T47D (cell line): ENCODE results near the gene SH3GL2.

Experiments
- DNase-seq, 2 experiments: peaks; one replicate each; pipeline versions ENCODE4 v3.0.0 to v3.0.0-alpha.2; 2011 to 2012; ENCODE audit warnings: low read depth in 1 of 2, low spot score in 1 of 2
- JUND ChIP-seq: IDR thresholded peaks from 2 replicates; pipeline ENCODE4 v1.6.1; 2012; ENCODE audit warnings: low read depth
- in situ Hi-C: cut with HindIII; loops from 2 replicates; pipeline ENCODE4 v1.10.0; 2016; ENCODE audit warnings: low sequenced_read_pairs, low pct_unique_long_range_greater_than_20kb

Gene SH3GL2

DNA sequence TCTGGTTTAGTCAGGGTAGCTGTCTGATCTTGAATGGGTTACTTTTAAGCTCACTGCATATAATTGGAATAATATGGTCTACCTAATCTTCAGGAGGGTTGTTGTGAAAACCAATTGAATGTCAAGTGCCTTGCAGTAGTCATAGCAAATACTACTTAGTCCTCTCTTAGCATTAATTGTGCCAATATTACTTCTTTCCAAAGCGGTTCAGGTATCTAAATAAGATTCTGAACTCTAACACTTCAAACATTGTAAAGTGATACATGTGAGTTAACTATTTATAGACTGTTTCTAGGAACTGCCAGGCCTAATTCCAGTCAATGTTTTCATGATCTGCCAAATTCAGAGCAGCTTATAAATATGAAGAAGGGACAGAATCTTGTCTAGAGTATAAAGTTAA, 140.2 kb downstream of the SH3GL2 start:
- in situ Hi-C loops: no loop called here
- no peak for TF ChIP-seq JUND

GRCh38 chr9:17721954-17722353, 143.1 kb downstream of the SH3GL2 start:
- in situ Hi-C loops: no loop called here
- DNase-seq: no peak
- no peak for TF ChIP-seq JUND

More for the DNA sequence above, 140.2 kb downstream of the SH3GL2 start:
- no peak for DNase-seq

GRCh38 chr9:17723656-17724055, 144.8 kb downstream of the SH3GL2 start:
- DNase-seq: no peak
- TF ChIP-seq JUND: no peak
- in situ Hi-C loops: no loop called here

DNA sequence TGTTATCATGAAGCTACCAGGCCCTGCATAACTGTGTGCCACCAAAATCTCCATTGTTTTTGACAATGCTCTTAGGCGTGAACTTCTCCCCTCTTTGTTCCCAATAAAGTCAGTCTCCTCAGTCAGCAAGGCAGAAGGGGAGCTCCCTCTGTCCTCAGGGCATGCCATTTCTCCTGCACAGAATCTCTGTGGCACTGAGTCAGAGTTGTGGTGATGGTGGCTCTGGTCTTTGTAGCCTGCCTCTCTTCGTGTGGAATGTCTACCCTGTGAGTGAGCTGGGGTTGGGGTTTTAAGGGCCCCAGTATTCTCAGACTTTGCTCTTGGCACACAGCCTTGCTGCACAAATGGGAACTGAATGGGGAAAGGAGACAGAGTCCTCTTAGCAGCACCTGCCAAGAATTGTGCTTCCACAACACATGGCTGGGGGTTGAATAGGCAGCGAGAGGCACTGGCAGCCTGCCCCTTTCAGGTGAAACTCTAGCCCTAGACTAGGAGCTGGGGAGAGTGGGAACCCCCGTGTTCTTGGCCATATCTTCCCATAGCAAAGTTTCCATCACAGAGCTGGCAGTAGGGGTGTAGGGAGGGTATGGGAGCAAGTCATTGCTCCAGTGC, 146.6 kb downstream of the SH3GL2 start:
- TF ChIP-seq JUND: no peak
- no peak for DNase-seq

DNA sequence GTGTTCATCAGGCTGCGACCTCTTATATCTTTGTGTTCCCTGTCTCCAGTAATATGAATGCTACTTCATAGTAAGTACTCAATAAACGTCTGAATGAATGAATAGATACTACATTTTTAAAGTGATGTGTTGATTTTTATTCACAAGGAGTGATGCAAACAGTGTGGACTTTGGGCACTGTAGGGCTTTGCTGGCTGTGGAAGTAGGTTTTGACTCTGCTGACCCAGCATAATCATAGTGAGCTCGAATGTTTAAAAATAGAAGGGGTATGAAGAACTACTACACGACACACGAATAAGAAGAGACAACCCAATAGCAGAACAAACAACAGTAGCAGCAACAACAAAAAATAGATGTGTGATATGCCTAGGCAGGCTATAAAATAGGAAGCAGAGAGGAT, 147.4 kb downstream of the SH3GL2 start:
- in situ Hi-C loops: no loop called here
- no peak for DNase-seq

More for the DNA sequence above, 146.6 kb downstream of the SH3GL2 start:
- in situ Hi-C loops: no loop called here

DNA sequence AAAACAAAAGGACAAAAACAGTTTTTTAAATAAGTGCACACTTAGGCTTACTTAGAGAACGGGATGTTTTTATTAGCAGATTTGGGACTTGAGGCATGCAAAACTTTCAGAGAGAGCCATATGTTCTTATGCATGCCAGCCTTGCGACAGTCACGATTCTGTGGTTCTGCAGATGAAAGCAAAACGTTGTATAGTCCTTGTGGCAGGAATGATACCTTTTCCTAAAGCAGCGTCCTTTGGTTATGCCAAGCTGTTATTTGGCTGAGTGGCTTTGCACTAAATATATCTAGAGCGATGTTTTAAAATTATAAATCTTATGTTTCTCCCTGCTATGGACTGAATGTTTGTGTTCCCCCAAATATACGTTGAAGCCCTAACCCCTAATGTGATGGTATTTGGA, 152.0 kb downstream of the SH3GL2 start:
- TF ChIP-seq JUND: no peak
- no peak for DNase-seq
- in situ Hi-C loops: no loop called here

More for the DNA sequence above, 147.4 kb downstream of the SH3GL2 start:
- no peak for TF ChIP-seq JUND

GRCh38 chr9:17731308-17731707, 152.4 kb downstream of the SH3GL2 start:
- in situ Hi-C loops: no loop called here
- no peak for DNase-seq
- no peak for TF ChIP-seq JUND

GRCh38 chr9:17734674-17735073, 155.8 kb downstream of the SH3GL2 start:
- in situ Hi-C loops: no loop called here
- DNase-seq: no peak
- no peak for TF ChIP-seq JUND

- DNase-seq: no peak
- in situ Hi-C loops: no loop called here
- TF ChIP-seq JUND: no peak
Observed at GRCh38 chr9:17735859-17736258, 157.0 kb downstream of the SH3GL2 start.

GRCh38 chr9:17739022-17739421, 160.2 kb downstream of the SH3GL2 start:
- in situ Hi-C loops: no loop called here
- DNase-seq: no peak
- TF ChIP-seq JUND: no peak

DNA sequence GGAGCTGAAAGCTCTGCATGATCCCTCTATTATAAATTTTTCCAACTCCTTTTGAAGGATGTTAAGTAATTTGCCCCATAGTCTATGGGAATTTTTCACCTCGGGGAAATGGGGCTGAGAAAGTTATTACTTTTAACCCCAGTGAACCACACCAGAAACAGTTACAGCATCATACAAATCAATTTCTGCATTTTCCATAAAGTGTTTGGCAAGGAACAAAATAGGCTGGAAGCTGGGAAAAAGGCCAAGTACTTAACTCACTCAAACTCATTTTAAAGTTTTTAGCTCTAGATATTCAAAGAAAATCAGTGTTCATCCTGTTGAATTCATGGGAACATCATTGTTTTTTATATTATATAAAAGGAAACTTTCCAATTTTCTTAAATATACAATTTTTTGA, 160.9 kb downstream of the SH3GL2 start:
- in situ Hi-C loops: no loop called here
- TF ChIP-seq JUND: no peak
- DNase-seq: no peak

- no peak for DNase-seq
- TF ChIP-seq JUND: no peak
- in situ Hi-C loops: no loop called here
Observed at GRCh38 chr9:17742067-17742466, 163.2 kb downstream of the SH3GL2 start.

DNA sequence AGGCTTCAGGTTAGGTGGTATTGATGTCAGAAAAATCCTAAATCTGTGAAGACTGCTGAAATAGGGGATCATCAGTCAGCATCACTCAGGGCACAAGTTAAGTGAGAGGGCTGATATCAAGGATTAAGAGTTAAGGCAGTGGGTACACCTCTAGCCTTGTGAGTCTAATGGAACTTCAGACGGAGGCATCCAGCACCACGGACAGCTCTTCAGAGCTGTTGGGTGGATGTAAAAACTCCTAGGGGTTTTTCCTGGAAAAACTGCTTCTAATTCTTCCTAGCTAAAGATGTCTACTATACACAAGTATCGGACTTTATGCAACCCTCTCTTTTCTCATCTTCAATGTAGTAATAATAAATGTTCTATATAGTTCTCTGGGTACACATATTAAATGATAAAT, 165.9 kb downstream of the SH3GL2 start:
- peak; percentile 4 to 34 for DNase-seq
- no peak for TF ChIP-seq JUND
- in situ Hi-C loops: no loop called here

DNA sequence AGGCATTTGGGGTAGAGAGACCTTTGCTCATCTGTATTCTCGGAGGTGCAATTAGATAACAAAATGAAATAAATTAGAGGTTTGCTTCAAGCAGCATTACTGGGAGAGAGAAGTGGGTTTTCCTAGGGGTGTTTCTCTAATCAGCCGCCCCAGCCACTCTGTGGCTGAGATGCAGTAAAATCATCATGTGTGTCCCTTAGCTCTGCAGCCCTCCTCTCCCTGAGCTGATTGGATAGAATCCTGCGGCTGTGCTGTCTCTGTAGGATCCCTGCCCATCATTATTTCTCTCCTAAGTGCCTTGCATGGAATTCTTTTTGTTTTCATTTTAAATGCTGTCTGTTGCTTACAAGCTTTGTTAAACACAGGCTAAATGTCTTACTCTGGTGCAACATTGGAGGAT, 171.4 kb downstream of the SH3GL2 start:
- in situ Hi-C loops: no loop called here
- DNase-seq: no peak
- no peak for TF ChIP-seq JUND
